Lower leg skin (tissue), 3 donors: Measurements from ENCODE around the gene SIK2.

Source experiments
- POLR2A ChIP-seq, 2 donors: fragments of 450-650 bp; IDR thresholded peaks; one replicate each; pipeline ENCODE4 v1.6.1; 2016 to 2017; ENCODE audit warnings: antibody characterized with exemption in 2 of 2, mild to moderate bottlenecking in 1 of 2, moderate library complexity in 1 of 2
- TF ChIP-seq, protein P1 (sequence below), 3 donors: fragments of 450-650 bp; IDR thresholded peaks; one replicate each; pipeline ENCODE4 v1.5.1; 2016; ENCODE audit warnings: antibody characterized with exemption in 3 of 3, mild to moderate bottlenecking in 3 of 3, moderate library complexity in 2 of 3

- TF ChIP-seq, protein P1, sequence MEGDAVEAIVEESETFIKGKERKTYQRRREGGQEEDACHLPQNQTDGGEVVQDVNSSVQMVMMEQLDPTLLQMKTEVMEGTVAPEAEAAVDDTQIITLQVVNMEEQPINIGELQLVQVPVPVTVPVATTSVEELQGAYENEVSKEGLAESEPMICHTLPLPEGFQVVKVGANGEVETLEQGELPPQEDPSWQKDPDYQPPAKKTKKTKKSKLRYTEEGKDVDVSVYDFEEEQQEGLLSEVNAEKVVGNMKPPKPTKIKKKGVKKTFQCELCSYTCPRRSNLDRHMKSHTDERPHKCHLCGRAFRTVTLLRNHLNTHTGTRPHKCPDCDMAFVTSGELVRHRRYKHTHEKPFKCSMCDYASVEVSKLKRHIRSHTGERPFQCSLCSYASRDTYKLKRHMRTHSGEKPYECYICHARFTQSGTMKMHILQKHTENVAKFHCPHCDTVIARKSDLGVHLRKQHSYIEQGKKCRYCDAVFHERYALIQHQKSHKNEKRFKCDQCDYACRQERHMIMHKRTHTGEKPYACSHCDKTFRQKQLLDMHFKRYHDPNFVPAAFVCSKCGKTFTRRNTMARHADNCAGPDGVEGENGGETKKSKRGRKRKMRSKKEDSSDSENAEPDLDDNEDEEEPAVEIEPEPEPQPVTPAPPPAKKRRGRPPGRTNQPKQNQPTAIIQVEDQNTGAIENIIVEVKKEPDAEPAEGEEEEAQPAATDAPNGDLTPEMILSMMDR (IDR thresholded peaks at IDR 0.05) = no peak
- no peak for TF ChIP-seq POLR2A (IDR thresholded peaks at IDR 0.05)
Measured at GRCh38 chr11:111724615-111725129, 122.4 kb downstream of the SIK2 start.
